Heart left ventricle (tissue), 16 donors: ENCODE results near the gene SLC7A1. TPM values are rescaled to one million over a fixed set of nuclear protein-coding genes. Genes with fewer than 3 reads are reported as not detected.

Source experiments
- ATAC-seq, 4 donors: fragments of 200-7000 bp; cut with Tn5 transposase; one replicate each; pipeline ENCODE4 v1.9.1; 2020 to 2022; ENCODE audit warnings: moderate library complexity in 4 of 4, mild to moderate bottlenecking in 3 of 4, moderate number of reproducible peaks in 1 of 4
- DNase-seq, 5 donors: peaks; one replicate each; pipeline ENCODE4 v3.0.0-alpha.2; 2020
- H3K27ac ChIP-seq, 12 donors: fragments of 200-600 bp; sonication (generic) in 4 of 12; one replicate each; pipeline versions ENCODE4 v1.5.0 to v1.8.0; 2016 to 2022; ENCODE audit warnings: mild to moderate bottlenecking in 2 of 12
- H3K27me3 ChIP-seq, 9 donors: fragments of 200-600 bp; sonication (generic) in 2 of 9; one replicate each; pipeline versions ENCODE4 v1.5.1 to v1.8.0; 2016 to 2022; ENCODE audit warnings: mild to moderate bottlenecking in 3 of 9
- H3K36me3 ChIP-seq, 9 donors: fragments of 200-600 bp; sonication (generic) in 2 of 9; one replicate each; pipeline versions ENCODE4 v1.5.0 to v1.8.0; 2018 to 2022; ENCODE audit warnings: mild to moderate bottlenecking in 2 of 9
- H3K4me1 ChIP-seq, 12 donors: fragments of 200-600 bp; sonication (generic) in 4 of 12; one replicate each; pipeline versions ENCODE4 v1.5.0 to v1.8.0; 2016 to 2022; ENCODE audit warnings: mild to moderate bottlenecking in 3 of 12
- H3K4me3 ChIP-seq, 12 donors: fragments of 200-600 bp; sonication (generic) in 4 of 12; one replicate each; pipeline versions ENCODE4 v1.5.0 to v1.8.0; 2017 to 2022; ENCODE audit warnings: mild to moderate bottlenecking in 9 of 12, moderate library complexity in 4 of 12
- H3K9me3 ChIP-seq, 12 donors: fragments of 200-600 bp; sonication (generic) in 4 of 12; one replicate each; pipeline versions ENCODE4 v1.5.0 to v1.8.0; 2016 to 2022; ENCODE audit warnings: mild to moderate bottlenecking in 1 of 12
- CTCF ChIP-seq, 12 donors: fragments of 200-600 bp; sonication (generic) in 4 of 12; IDR thresholded peaks; one replicate each; pipeline versions ENCODE4 v1.5.0 to v1.8.0; 2018 to 2022; ENCODE audit warnings: antibody characterized with exemption in 12 of 12, mild to moderate bottlenecking in 5 of 12
- POLR2A ChIP-seq, 2 donors: fragments of 450-650 bp; IDR thresholded peaks; one replicate each; pipeline ENCODE4 v1.6.1; 2017; ENCODE audit warnings: antibody characterized with exemption in 2 of 2, mild to moderate bottlenecking in 2 of 2, moderate library complexity in 2 of 2
- WGBS, 4 donors: extraction: QIAGEN DNeasy Blood & Tissue Kit in 2 of 4; methylation state at CpG; one replicate each; pipeline versions ENCODE4 v1.1.5 to v1.1.7; 2013 to 2018; 5-methylcytosine and 5-hydroxymethylcytosine counted together
- intact Hi-C, 10 donors: fragments of 100-400 bp; cut with DNase I; formaldehyde crosslinking; loops; one replicate each; pipeline versions ENCODE4 v1.11.1 to v1.14.2; 2022
- polyA plus RNA-seq, 2 donors: library from polyadenylated mRNA; stranded (reverse); fragments of 200-250 nt; gene quantifications; one replicate each; pipeline ENCODE4 v1.2.3, GENCODE V29; 2013
- total RNA-seq, 9 donors: library from RNA; depleted of rRNA in 2 of 9; stranded (reverse); fragments of >200 nt in 2 of 9; fragmentation: NEBNext Ultra II Directional in 3 of 9; extraction: Animal tissue kit (Norgen Biotek cat#: 25700) in 3 of 9; gene quantifications; one replicate each; pipeline versions ENCODE4 v1.1.0 to v1.2.4, GENCODE V29; 2016 to 2023
- donor health status: ischemic (EF 13 %, LVEDD 7.1; RV severe dilation, severe dysfunction).
- donor health status: healthy with polysubstance abuse.
- donor health status: DM: no; HTN: yes; CAD: no.
- donor health status: DM: no; HTN: no; CAD: no.
- donor health status: ischemic (EF 25% LVEDD 6.9; RV normal size, moderate dysfunction).
- donor health status: ischemic (EF 25% LVEDD 5.7; RV mildly dilated, moderate dysfunction).
- donor health status: healthy.
- donor health status: DM: yes; HTN: yes; CAD: no.
- donor health status: ischemic (EF 35%, LVEDD 5.7; RV mildly dilated, moderate dysfunction).
- donor health status: nonischemic (EF 11% LVEDD 7.7; RV severe dilation, severe dysfunction).
- donor health status: DM: yes; HTN: yes; CAD: no.
- donor health status: PGD.
- donor health status: ischemic (EF 29% LVEDD 5.4; RV normal size, mild dysfunction).
- donor health status: nonischemic (EF 23%, LVEDD 6.1; RV moderate dilation, normal function).

The SLC7A1 gene
- total and polyA plus RNA-seq, 11 donors, result 3.5 to 66.7 (median 14.3) TPM

- H3K4me1 ChIP-seq, result peaks cover 0 to 26% (median 0%) of the 10 kb centered on the region in 12 donors
- 66 to 83% (median 80%) methylated on average over 7 of the region's 7 CpGs for WGBS, 4 donors
- H3K27ac ChIP-seq, result no peak overlapping the region
- DNase-seq, result no peak
- H3K36me3 ChIP-seq, result no peaks in the 10 kb centered on the region
- no peaks in the 10 kb centered on the region for H3K27me3 ChIP-seq
- TF ChIP-seq CTCF (IDR thresholded peaks at IDR 0.05) (no peak), POLR2A (IDR thresholded peaks at IDR 0.05) (no peak)
- ATAC-seq, result no peak
- H3K9me3 ChIP-seq, result no peaks in the 10 kb centered on the region
- intact Hi-C loops, result loop anchor here in 1 of 10 donors (10.0 kb wide), 1 partner anchor 527 kb away; no protein-coding TSS in a partner anchor
- H3K4me3 ChIP-seq, result no peak overlapping the region
Measured at GRCh38 chr13:29587645-29588044, 7.8 kb downstream of the SLC7A1 start.

- ATAC-seq (no peak), DNase-seq (no peak)
- no peaks in the 10 kb centered on the region for H3K36me3 ChIP-seq
- H3K27ac ChIP-seq, result no peak overlapping the region
- TF ChIP-seq POLR2A (IDR thresholded peaks at IDR 0.05) (no peak), CTCF (IDR thresholded peaks at IDR 0.05) (no peak)
- WGBS, 4 donors, result 82 to 95% (median 93%) methylated on average over 7 of the region's 7 CpGs
- peaks cover 0 to 40% (median 7%) of the 10 kb centered on the region in 12 donors for H3K4me1 ChIP-seq
- no peaks in the 10 kb centered on the region for H3K27me3 ChIP-seq
- H3K9me3 ChIP-seq, result no peaks in the 10 kb centered on the region
- no peak overlapping the region for H3K4me3 ChIP-seq
- intact Hi-C loops, result loop anchor here in 1 of 10 donors (10.0 kb wide), 1 partner anchor 532 kb away; no protein-coding TSS in a partner anchor
Measured at GRCh38 chr13:29583073-29583785, 12.3 kb downstream of the SLC7A1 start.

DNA sequence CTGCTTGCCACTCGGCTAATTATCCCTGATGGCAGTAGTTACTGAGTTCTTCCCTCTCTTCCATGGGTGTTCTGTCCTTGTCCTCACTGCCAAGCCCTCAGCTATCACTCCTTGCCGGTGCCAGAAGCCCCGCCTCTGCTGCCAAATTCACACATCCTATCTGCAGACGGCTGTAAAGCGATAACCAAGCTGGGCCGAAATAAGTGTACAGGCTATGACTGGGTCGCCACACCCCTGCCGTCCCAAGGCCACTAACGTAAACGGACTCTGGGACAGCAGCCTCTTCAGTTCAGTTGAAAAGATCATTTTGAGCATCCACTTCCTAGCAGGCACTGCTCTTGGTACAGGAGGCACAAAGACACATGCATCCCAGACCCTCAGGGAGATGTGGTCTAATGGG is 13.3 kb downstream of the SLC7A1 start:
- no peak overlapping the region for H3K27ac ChIP-seq
- no peak for TF ChIP-seq CTCF (IDR thresholded peaks at IDR 0.05)
- TF ChIP-seq POLR2A (IDR thresholded peaks at IDR 0.05), result no peak
- intact Hi-C loops, result loop anchor here in 1 of 10 donors (10.0 kb wide), 1 partner anchor 533 kb away; no protein-coding TSS in a partner anchor
- H3K9me3 ChIP-seq, result no peaks in the 10 kb centered on the region
- ATAC-seq, result peak; percentile 77 to 90 (median 84)
- H3K4me1 ChIP-seq, result peaks cover 0 to 48% (median 14%) of the 10 kb centered on the region in 12 donors
- 33 to 66% (median 42%) methylated on average over 10 of the region's 10 CpGs for WGBS, 4 donors
- no peak overlapping the region for H3K4me3 ChIP-seq
- H3K27me3 ChIP-seq, result no peaks in the 10 kb centered on the region
- H3K36me3 ChIP-seq, result no peaks in the 10 kb centered on the region
- peak; percentile 42 to 82 (median 70) for DNase-seq

DNA sequence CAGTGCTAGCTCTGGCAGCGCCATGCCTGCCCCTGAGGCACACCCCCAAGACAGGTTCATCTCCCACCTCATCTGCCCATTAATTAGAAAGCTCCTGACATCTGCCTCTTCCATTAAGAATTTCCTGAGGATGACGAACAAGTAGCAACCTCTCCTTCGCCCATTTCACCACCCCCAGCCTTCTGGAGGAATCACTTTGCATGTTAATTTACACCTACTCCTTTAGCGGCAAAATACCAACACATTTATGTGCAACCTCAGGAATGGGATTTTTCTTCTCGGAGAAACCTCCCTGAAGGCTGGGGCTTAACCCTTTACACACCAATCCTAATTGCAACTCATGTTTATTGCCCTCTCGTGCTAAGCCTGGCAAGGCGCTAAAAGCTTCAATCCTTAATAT is 13.8 kb downstream of the SLC7A1 start:
- Histone ChIP-seq H3K36me3 (no peaks in the 10 kb centered on the region), H3K4me3 (no peak overlapping the region), H3K27ac (no peak overlapping the region), H3K4me1 (peaks cover 0 to 53% (median 16%) of the 10 kb centered on the region in 12 donors), H3K27me3 (no peaks in the 10 kb centered on the region), H3K9me3 (no peaks in the 10 kb centered on the region)
- DNase-seq (no peak), ATAC-seq (no peak)
- 60 to 67% (median 62%) methylated on average over 7 of the region's 7 CpGs for WGBS, 4 donors
- TF ChIP-seq POLR2A (IDR thresholded peaks at IDR 0.05), result no peak
- TF ChIP-seq CTCF (IDR thresholded peaks at IDR 0.05), result no peak
- intact Hi-C loops, result loop anchor here in 1 of 10 donors (10.0 kb wide), 1 partner anchor 533 kb away; no protein-coding TSS in a partner anchor
